HTR-8/SVneo (cell line): ENCODE measurements around the gene ATXN2L.
"Not testable (repeated sequence)": the region's sequence is repeated elsewhere in the genome, so short reads cannot be mapped to it uniquely, and the experiment has no call there.

ENCODE experiments used
- DNase-seq: peaks from one replicate; pipeline ENCODE4 v3.0.0; 2011; ENCODE audit warnings: low spot score, mixed read lengths; ENCODE audit not compliant: insufficient read length
- FAIRE-seq: peaks from 2 replicates; lab custom pipeline; 2011; peaks lifted over from hg19 to GRCh38; lab: Jason Lieb, UNC

Gene ATXN2L

GRCh38 chr16:28867646-28868045 is 44.8 kb downstream of the ATXN2L start:
- not testable (repeated sequence) for FAIRE-seq, DNase-seq

- DNase-seq (no peak), FAIRE-seq (no peak)
Observed at GRCh38 chr16:28869201-28869600, 46.4 kb downstream of the ATXN2L start.

- DNase-seq (no peak), FAIRE-seq (no peak)
Observed at GRCh38 chr16:28872952-28873351, 50.2 kb downstream of the ATXN2L start.

GRCh38 chr16:28873543-28874201 is 50.9 kb downstream of the ATXN2L start:
- no peak for FAIRE-seq
- no peak for DNase-seq

GRCh38 chr16:28874406-28874805 is 51.6 kb downstream of the ATXN2L start:
- DNase-seq: no peak
- FAIRE-seq: no peak

- FAIRE-seq: no peak
- no peak for DNase-seq
Observed at GRCh38 chr16:28875134-28876018, 52.6 kb downstream of the ATXN2L start.

GRCh38 chr16:28876019-28876659 is 53.3 kb downstream of the ATXN2L start:
- DNase-seq (no peak), FAIRE-seq (no peak)

- FAIRE-seq (no peak), DNase-seq (no peak)
Observed at GRCh38 chr16:28876973-28877654, 54.3 kb downstream of the ATXN2L start.

- DNase-seq (no peak), FAIRE-seq (no peak)
Observed at GRCh38 chr16:28877655-28878000, 54.8 kb downstream of the ATXN2L start.

GRCh38 chr16:28878083-28878926 is 55.5 kb downstream of the ATXN2L start, which contains the start of gene ATP2A1:
ATP2A1 (plus strand) TSS chr16:28878488; CDS start chr16:28878672, 184 bp downstream.
- no peak for FAIRE-seq
- DNase-seq: no peak

- DNase-seq: no peak
- FAIRE-seq: no peak
Observed at GRCh38 chr16:28879261-28879840, 56.6 kb downstream of the ATXN2L start.

- DNase-seq: peak; percentile 95
- FAIRE-seq: no peak
Observed at GRCh38 chr16:28879841-28880588, 57.2 kb downstream of the ATXN2L start.

GRCh38 chr16:28880589-28880915 is 57.8 kb downstream of the ATXN2L start:
- no peak for DNase-seq
- FAIRE-seq: no peak

GRCh38 chr16:28880955-28881354 is 58.2 kb downstream of the ATXN2L start:
- no peak for DNase-seq
- FAIRE-seq: no peak

- not testable (repeated sequence) for DNase-seq, FAIRE-seq
Observed at GRCh38 chr16:28881565-28881964, 58.8 kb downstream of the ATXN2L start.

- FAIRE-seq (no peak), DNase-seq (no peak)
Observed at GRCh38 chr16:28882551-28883160, 59.9 kb downstream of the ATXN2L start.

- FAIRE-seq (no peak), DNase-seq (no peak)
Observed at GRCh38 chr16:28883221-28883996, 60.6 kb downstream of the ATXN2L start.
